Left kidney (tissue), 1 donor: ENCODE data around the gene FOXJ2. TPM values are rescaled to one million over a fixed set of nuclear protein-coding genes. Genes with fewer than 3 reads are reported as not detected.

Experiments used
- polyA plus RNA-seq: library from polyadenylated mRNA; unstranded; fragments of 120-200 nt; gene quantifications from one replicate; pipeline ENCODE4 v1.2.1, GENCODE V29; 2013; ENCODE audit not compliant: insufficient read length

FOXJ2 gene
- polyA plus RNA-seq, 1 donor = 25.9 TPM

Other genes starting within 250 kb of the FOXJ2 start
- 0.35 TPM for gene NANOG, start 243.3 kb upstream of the FOXJ2 start, polyA plus RNA-seq
- 0.67 TPM for gene SLC2A14, start 159.8 kb upstream of the FOXJ2 start, polyA plus RNA-seq
- 21.1 TPM for gene SLC2A3, start 96.5 kb upstream of the FOXJ2 start, polyA plus RNA-seq
- gene C3AR1, start 33.6 kb downstream of the FOXJ2 start, polyA plus RNA-seq = 3.6 TPM
- gene NECAP1, start 49.6 kb downstream of the FOXJ2 start, polyA plus RNA-seq = 37.1 TPM
- gene CLEC4A, start 90.9 kb downstream of the FOXJ2 start, polyA plus RNA-seq = 3.5 TPM
- not detected for gene ZNF705A, start 124.3 kb downstream of the FOXJ2 start, polyA plus RNA-seq
- gene FAM90A1, start 194.9 kb downstream of the FOXJ2 start, polyA plus RNA-seq = 3.8 TPM